SH-SY5Y (cell line): ENCODE results near the gene RCOR1.

Experiments
- GATA2 ChIP-seq: IDR thresholded peaks from 2 replicates; pipeline ENCODE4 v1.6.1; 2011; ENCODE audit warnings: mild to moderate bottlenecking, low read depth, low read length
- GATA3 ChIP-seq: IDR thresholded peaks from 2 replicates; pipeline ENCODE4 v1.6.1; 2011; ENCODE audit warnings: low read depth, mild to moderate bottlenecking, low read length, moderate library complexity

DNA sequence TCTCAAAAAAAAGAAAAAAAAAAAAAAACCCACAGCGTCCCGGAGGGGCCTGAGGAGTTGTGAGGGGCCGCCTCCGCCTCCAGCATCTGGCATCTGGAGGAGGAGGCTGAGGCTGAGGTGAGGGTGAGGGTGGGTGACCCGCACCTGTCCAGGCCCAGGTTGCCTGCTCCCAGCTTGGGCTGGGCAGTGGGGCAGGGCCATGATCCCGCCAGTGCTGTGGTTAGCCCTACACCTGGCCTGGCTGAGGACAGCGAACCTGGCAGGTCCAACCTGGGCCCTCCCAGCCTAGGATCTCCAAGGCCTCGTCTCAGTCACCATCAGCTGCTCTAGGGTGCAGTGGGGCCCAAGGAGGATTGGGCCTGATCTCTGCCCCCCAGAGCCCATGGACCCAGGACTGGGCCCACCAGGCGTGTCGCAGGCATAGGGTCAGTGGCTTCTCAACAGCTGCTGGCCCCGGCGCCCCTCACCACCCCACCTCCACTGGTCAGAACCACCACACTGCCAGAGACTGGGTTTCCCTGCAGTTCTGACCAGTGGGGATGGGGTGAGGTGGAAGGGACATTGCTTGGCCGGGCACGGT lies 36.3 kb upstream of the RCOR1 start:
- no peak for TF ChIP-seq GATA2
- TF ChIP-seq GATA3 = no peak
